Endothelial cell of umbilical vein (primary cell): ENCODE data around the gene GAS2L3. TPM values are rescaled to one million over a fixed set of nuclear protein-coding genes. Genes with fewer than 3 reads are reported as not detected.

Experiments used
- BruUV-seq: library from RNA; stranded (reverse); fragments of 400-500 nt; replicated peaks from 2 replicates; lab custom pipeline; 2021; lab: Mats Ljungman, UMichigan
- CTCF ChIA-PET: fragments of 300-600, 350-600 bp; sonication (Branson Sonifier 250); formaldehyde crosslinking; loops from one replicate; lab custom pipeline; 2021; ENCODE audit warnings: antibody characterized with exemption, inconsistent platforms; lab: Charles Lee
- POLR2A ChIA-PET: fragments of 300-600, 350-600 bp; sonication (Branson Sonifier 250); formaldehyde crosslinking; loops from one replicate; lab custom pipeline; 2021; ENCODE audit warnings: antibody characterized with exemption, inconsistent platforms; lab: Charles Lee
- DNase-seq: peaks from one replicate; pipeline ENCODE4 v3.0.0-alpha.2; 2011; ENCODE audit warnings: low read depth, low spot score
- FAIRE-seq: peaks from 2 replicates; lab custom pipeline; 2011; peaks lifted over from hg19 to GRCh38; lab: Jason Lieb, UNC
- H2AFZ ChIP-seq: 2 replicates; pipeline ENCODE4 v1.6.0; 2012; ENCODE audit warnings: low read depth, low read length, control low read depth, inconsistent platforms
- H3K27ac ChIP-seq: 2 replicates; pipeline ENCODE4 v1.5.1; 2011; ENCODE audit warnings: low read depth, mild to moderate bottlenecking, control low read depth, low read length, moderate library complexity; ENCODE audit not compliant: insufficient read depth
- H3K27me3 ChIP-seq, 2 experiments: 2 replicates each; pipeline versions ENCODE4 v1.6.0 to v1.6.1; 2011; ENCODE audit warnings: low read length in 2 of 2, mixed read lengths in 1 of 2; ENCODE audit not compliant: control insufficient read depth in 2 of 2, insufficient read depth in 2 of 2
- H3K36me3 ChIP-seq, 2 experiments: 2 replicates in 1 of 2; 3 replicates in 1 of 2; pipeline ENCODE4 v1.5.1; 2011; ENCODE audit warnings: low read length in 2 of 2, mild to moderate bottlenecking in 1 of 2, moderate library complexity in 1 of 2; ENCODE audit not compliant: control insufficient read depth in 2 of 2, insufficient read depth in 2 of 2; ENCODE audit errors: extremely low read depth in 1 of 2
- H3K4me1 ChIP-seq: 3 replicates; pipeline ENCODE4 v1.5.1; 2011; ENCODE audit warnings: mild to moderate bottlenecking, low read length; ENCODE audit not compliant: control insufficient read depth, insufficient read depth; ENCODE audit errors: extremely low read depth
- H3K4me2 ChIP-seq: 2 replicates; pipeline ENCODE4 v1.6.1; 2011; ENCODE audit warnings: low read length, control low read depth, mixed read lengths; ENCODE audit not compliant: insufficient read depth
- H3K4me3 ChIP-seq, 3 experiments: fragments of 200-600 bp in 1 of 3; sonication (generic), shearing (Covaris generic) in 1 of 3; replicated peaks in 1 of 3; 2 replicates each; pipeline ENCODE4 v1.5.1; 2011 to 2016; ENCODE audit warnings: control low read depth in 3 of 3, low read length in 3 of 3, mild to moderate bottlenecking in 2 of 3, inconsistent platforms in 1 of 3, low read depth in 1 of 3, moderate library complexity in 1 of 3; ENCODE audit not compliant: insufficient read depth in 1 of 3
- H3K79me2 ChIP-seq: 2 replicates; pipeline ENCODE4 v1.6.0; 2012; ENCODE audit warnings: low read length, inconsistent platforms; ENCODE audit not compliant: control insufficient read depth, insufficient read depth
- H3K9ac ChIP-seq: replicated peaks from 2 replicates; pipeline ENCODE3; 2011; ENCODE audit warnings: low read length, control low read depth; ENCODE audit not compliant: insufficient read depth; ENCODE audit errors: extremely low read depth
- H3K9me1 ChIP-seq: replicated peaks from 3 replicates; pipeline ENCODE4 v1.6.0; 2011; ENCODE audit warnings: mild to moderate bottlenecking, low read length; ENCODE audit not compliant: control insufficient read depth, insufficient read depth; ENCODE audit errors: extremely low read depth
- H3K9me3 ChIP-seq: replicated peaks from 2 replicates; pipeline ENCODE4 v1.5.1; 2012; ENCODE audit warnings: low read length, inconsistent platforms; ENCODE audit not compliant: control insufficient read depth, insufficient read depth
- H4K20me1 ChIP-seq: replicated peaks from 2 replicates; pipeline ENCODE3; 2011; ENCODE audit warnings: mild to moderate bottlenecking, low read length; ENCODE audit not compliant: control insufficient read depth, insufficient read depth; ENCODE audit errors: extremely low read depth
- CTCF ChIP-seq, 2 donors: IDR thresholded peaks; 1 replicate in 1 of 2; 2 replicates in 1 of 2; pipeline ENCODE4 v1.5.1; 2011; ENCODE audit warnings: low read length in 2 of 2, mild to moderate bottlenecking in 2 of 2, moderate library complexity in 2 of 2, control low read depth in 1 of 2, inconsistent platforms in 1 of 2, low read depth in 1 of 2; ENCODE audit not compliant: insufficient read depth in 1 of 2; ENCODE audit errors: extremely low read depth in 1 of 2
- EZH2 ChIP-seq: IDR thresholded peaks from 2 replicates; pipeline ENCODE4 v1.6.1; 2012; ENCODE audit warnings: borderline replicate concordance, low read depth, mild to moderate bottlenecking, moderate library complexity, low read length, inconsistent platforms; ENCODE audit not compliant: severe bottlenecking
- FOS ChIP-seq: IDR thresholded peaks from 2 replicates; pipeline ENCODE4 v1.6.1; 2011; ENCODE audit warnings: mild to moderate bottlenecking, low read length, moderate library complexity, borderline replicate concordance; ENCODE audit not compliant: insufficient read depth
- GATA2 ChIP-seq: IDR thresholded peaks from 2 replicates; pipeline ENCODE4 v1.7.0; 2011; ENCODE audit warnings: low read depth, mild to moderate bottlenecking, moderate library complexity, mixed read lengths, low read length; ENCODE audit not compliant: insufficient read length, insufficient read depth
- JUN ChIP-seq: IDR thresholded peaks from 2 replicates; pipeline ENCODE4 v1.6.1; 2011; ENCODE audit warnings: borderline replicate concordance, low read depth; ENCODE audit not compliant: insufficient read length, insufficient read depth
- MYC ChIP-seq: IDR thresholded peaks from one replicate; pipeline ENCODE4 v1.6.1; 2011; ENCODE audit warnings: mild to moderate bottlenecking, low read depth, low read length
- POLR2A ChIP-seq: IDR thresholded peaks from 2 replicates; pipeline ENCODE4 v1.6.1; 2012; ENCODE audit warnings: low read depth, mild to moderate bottlenecking, control low read depth, low read length
- POLR2AphosphoS5 ChIP-seq: IDR thresholded peaks from 2 replicates; pipeline ENCODE4 v1.6.1; 2012; ENCODE audit warnings: low read depth, mild to moderate bottlenecking, control low read depth, low read length, moderate library complexity; ENCODE audit not compliant: insufficient read depth
- dilution Hi-C: fragments of 300-500 bp; cut with MboI; formaldehyde crosslinking; loops from one replicate; pipeline ENCODE4 v1.15.0; 2019; ENCODE audit warnings: low sequenced_read_pairs; ENCODE audit not compliant: extremely low pct_ligation_motif_present
- intact Hi-C: fragments of 100-400 bp; cut with micrococcal nuclease; formaldehyde crosslinking; loops from one replicate; pipeline ENCODE4 v1.10.0; 2022
- polyA plus RNA-seq, 4 experiments: library from polyadenylated mRNA; depleted of rRNA in 3 of 4; stranded (reverse) in 3 of 4; unstranded in 1 of 4; fragments of >200 nt; gene quantifications; 2 replicates each; pipeline versions ENCODE4 v1.2.1 to v1.2.3, GENCODE V29; 2011 to 2012; ENCODE audit warnings: missing spikeins in 1 of 4
- total RNA-seq: library from RNA; stranded (reverse); gene quantifications from 2 replicates; pipeline ENCODE4 v1.2.3, GENCODE V29; 2021
- TF ChIP-seq, protein P1 (sequence below): IDR thresholded peaks from 2 replicates; pipeline ENCODE4 v1.6.1; 2011; ENCODE audit not compliant: insufficient read depth, insufficient read length

GAS2L3 gene
- total and polyA plus RNA-seq, 2 donors (not counting 3 experiments of a cell fraction or from before 2014, with no cell fraction given), result 6.5 to 47.1 TPM

DNA sequence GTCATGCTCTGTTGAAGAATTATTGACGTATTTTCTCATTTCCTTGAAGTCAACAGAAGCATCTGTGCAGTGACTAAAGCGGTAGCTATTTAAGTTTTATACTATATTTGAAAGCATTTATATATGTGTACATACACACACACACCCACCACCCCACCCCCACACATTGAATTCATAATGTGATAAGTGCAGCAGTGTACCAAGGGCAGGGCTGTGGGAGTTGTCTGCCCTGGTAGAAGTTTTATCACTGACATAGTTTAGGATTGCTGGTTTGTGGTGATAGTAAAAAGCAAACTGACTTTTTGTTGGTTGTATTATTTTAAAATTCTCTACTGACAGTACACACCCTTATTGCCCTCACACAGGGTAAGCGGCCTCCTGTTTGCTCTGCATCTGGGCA lies 39.1 kb downstream of the GAS2L3 start:
- no peaks in the 10 kb centered on the region for H3K9me3 ChIP-seq
- H3K36me3 ChIP-seq, result peaks cover 2 to 5% of the 10 kb centered on the region in 2 experiments
- no peaks in the 10 kb centered on the region for H4K20me1 ChIP-seq
- H3K79me2 ChIP-seq, result peaks cover 14% of the 10 kb centered on the region
- FAIRE-seq, result no peak
- no peaks in the 10 kb centered on the region for H3K9me1 ChIP-seq
- H3K4me3 ChIP-seq, result no peak overlapping the region
- CTCF ChIA-PET, result no interaction called here
- dilution Hi-C loops, result no loop called here
- TF ChIP-seq CTCF (IDR thresholded peaks at IDR 0.05; ENCODE audit: extremely low read depth in 1 of 2, insufficient read depth in 1 of 2, low read depth in 1 of 2, low read length in 2 of 2) (no peak), POLR2A (no peak), JUN (no peak), GATA2 (no peak), EZH2 (no peak), MYC (no peak), POLR2AphosphoS5 (no peak), FOS (no peak)
- TF ChIP-seq, protein P1, sequence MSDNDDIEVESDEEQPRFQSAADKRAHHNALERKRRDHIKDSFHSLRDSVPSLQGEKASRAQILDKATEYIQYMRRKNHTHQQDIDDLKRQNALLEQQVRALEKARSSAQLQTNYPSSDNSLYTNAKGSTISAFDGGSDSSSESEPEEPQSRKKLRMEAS, result no peak
- no peak overlapping the region for H3K4me2 ChIP-seq
- DNase-seq, result no peak
- no peak overlapping the region for H2AFZ ChIP-seq
- H3K9ac ChIP-seq, result no peak overlapping the region
- POLR2A ChIA-PET, result no interaction called here
- H3K27me3 ChIP-seq, result no peaks in the 10 kb centered on the region
- BruUV-seq, result no TSS peak
- no peak overlapping the region for H3K27ac ChIP-seq
- intact Hi-C loops, result no loop called here
- no peaks in the 10 kb centered on the region for H3K4me1 ChIP-seq
